Measurements from ENCODE around the gene DACH1. TPM values are rescaled to one million over a fixed set of nuclear protein-coding genes. Genes with fewer than 3 reads are reported as not detected.

The DACH1 gene
- total RNA-seq, 1 experiment from 2014 or later, result not detected

- no peaks in the 10 kb centered on the region for H3K36me3 ChIP-seq (ENCODE audit: control insufficient read depth in 1 of 2, insufficient read depth in 2 of 2, low read length in 2 of 2)
- no peak for DNase-seq (ENCODE audit: low read depth, low spot score)
- TF ChIP-seq POLR2A (IDR thresholded peaks at IDR 0.05; ENCODE audit: borderline replicate concordance, extremely low read depth, insufficient read depth, insufficient read length), result no peak
- no peak for ATAC-seq
- RAD21 ChIA-PET (ENCODE audit: low non-redundant PET in 1 of 2, low total read pairs in 2 of 2, uncharacterized antibody in 2 of 2, unreplicated experiment in 2 of 2), result no interaction called here
- H3K27me3 ChIP-seq (ENCODE audit: insufficient read depth, low read length), result no peaks in the 10 kb centered on the region
- no peak overlapping the region for H3K9ac ChIP-seq (ENCODE audit: low read length)
- H3K4me1 ChIP-seq (ENCODE audit: control insufficient read depth in 1 of 2, insufficient read depth in 2 of 2, low read length in 2 of 2), result no peaks in the 10 kb centered on the region
- no peaks in the 10 kb centered on the region for H3K9me2 ChIP-seq (ENCODE audit: insufficient read depth)
- intact Hi-C loops (cut with micrococcal nuclease), result loop anchor here (5.0 kb wide), 1 partner anchor 575 kb away; no protein-coding TSS in a partner anchor
- no peaks in the 10 kb centered on the region for H4K20me1 ChIP-seq (ENCODE audit: insufficient read depth)
- H3K4me2 ChIP-seq (ENCODE audit: low read length), result no peak overlapping the region
- no peak overlapping the region for H2AFZ ChIP-seq (ENCODE audit: low read depth, low read length, poor library complexity, severe bottlenecking)
- H3K4me3 ChIP-seq (replicated peaks in 1 of 2; ENCODE audit: low read depth in 1 of 2, low read length in 2 of 2), result no peak overlapping the region
- CTCF ChIA-PET, result no interaction called here
- H3K79me2 ChIP-seq (ENCODE audit: insufficient read depth, low read length), result no peaks in the 10 kb centered on the region
- H3K9me3 ChIP-seq (ENCODE audit: control insufficient read depth in 1 of 2, insufficient read depth in 1 of 2, low read depth in 1 of 2, low read length in 2 of 2), result peaks cover 4% of the 10 kb centered on the region in 2 experiments; a peak in 2 of 4 replicates
- no TSS peak for BruUV-seq (replicated peaks)
- no peak overlapping the region for H3K27ac ChIP-seq (ENCODE audit: low read depth, low read length)
- POLR2A ChIA-PET, result no interaction called here
Measured at GRCh38 chr13:71877256-71877653, 10.3 kb upstream of the DACH1 start.

GRCh38 chr13:71876648-71877255, 9.7 kb upstream of the DACH1 start:
- intact Hi-C loops (cut with micrococcal nuclease), result loop anchor here (5.0 kb wide), 1 partner anchor 574 kb away; no protein-coding TSS in a partner anchor
- no peak overlapping the region for H3K27ac ChIP-seq (ENCODE audit: low read depth, low read length)
- H3K4me1 ChIP-seq (ENCODE audit: control insufficient read depth in 1 of 2, insufficient read depth in 2 of 2, low read length in 2 of 2), result no peaks in the 10 kb centered on the region
- ChIA-PET RAD21 (ENCODE audit: low non-redundant PET in 1 of 2, low total read pairs in 2 of 2, uncharacterized antibody in 2 of 2, unreplicated experiment in 2 of 2) (no interaction called here), CTCF (no interaction called here), POLR2A (no interaction called here)
- no peak overlapping the region for H2AFZ ChIP-seq (ENCODE audit: low read depth, low read length, poor library complexity, severe bottlenecking)
- H3K36me3 ChIP-seq (ENCODE audit: control insufficient read depth in 1 of 2, insufficient read depth in 2 of 2, low read length in 2 of 2), result no peaks in the 10 kb centered on the region
- ATAC-seq (no peak), DNase-seq (ENCODE audit: low read depth, low spot score) (no peak)
- no peaks in the 10 kb centered on the region for H3K9me2 ChIP-seq (ENCODE audit: insufficient read depth)
- no peaks in the 10 kb centered on the region for H3K27me3 ChIP-seq (ENCODE audit: insufficient read depth, low read length)
- no peak overlapping the region for H3K9ac ChIP-seq (ENCODE audit: low read length)
- BruUV-seq (replicated peaks), result no TSS peak
- peaks cover 0 to 4% of the 10 kb centered on the region in 2 experiments; a peak in 1 of 4 replicates for H3K9me3 ChIP-seq (ENCODE audit: control insufficient read depth in 1 of 2, insufficient read depth in 1 of 2, low read depth in 1 of 2, low read length in 2 of 2)
- H3K4me2 ChIP-seq (ENCODE audit: low read length), result no peak overlapping the region
- no peak overlapping the region for H3K4me3 ChIP-seq (replicated peaks in 1 of 2; ENCODE audit: low read depth in 1 of 2, low read length in 2 of 2)
- TF ChIP-seq ELF1 (IDR thresholded peaks at IDR 0.05; ENCODE audit: borderline replicate concordance, low read depth) (no peak), CBX3 (IDR thresholded peaks at IDR 0.05; ENCODE audit: low read depth) (no peak), EGR1 (IDR thresholded peaks at IDR 0.05; ENCODE audit: low read depth) (no peak), JUND (IDR thresholded peaks at IDR 0.05) (no peak), POLR2A (IDR thresholded peaks at IDR 0.05; ENCODE audit: borderline replicate concordance, extremely low read depth, insufficient read depth, insufficient read length) (no peak), ZNF274 (IDR thresholded peaks at IDR 0.05; ENCODE audit: low read depth, low read length) (no peak), POLR2AphosphoS5 (IDR thresholded peaks at IDR 0.05; ENCODE audit: low read depth, low read length) (no peak), YY1 (IDR thresholded peaks at IDR 0.05; ENCODE audit: extremely low read depth, insufficient replicate concordance, low read depth, low read length) (no peak), SRF (IDR thresholded peaks at IDR 0.05; ENCODE audit: low read depth) (no peak), EZH2phosphoT487 (IDR thresholded peaks at IDR 0.05; ENCODE audit: borderline replicate concordance) (no peak)
- H3K79me2 ChIP-seq (ENCODE audit: insufficient read depth, low read length), result no peaks in the 10 kb centered on the region
- no peaks in the 10 kb centered on the region for H4K20me1 ChIP-seq (ENCODE audit: insufficient read depth)

Data from HCT116 (cell line).